Esophagus (tissue), 2 donors: ENCODE results near the gene SLC12A9. TPM values are rescaled to one million over a fixed set of nuclear protein-coding genes. Genes with fewer than 3 reads are reported as not detected.
"Not testable (repeated sequence)": the region's sequence is repeated elsewhere in the genome, so short reads cannot be mapped to it uniquely, and the experiment has no call there.

Experiments
- H3K27ac ChIP-seq, 2 donors: one replicate each; pipeline ENCODE4 v1.5.1; 2013; ENCODE audit warnings: low read depth in 2 of 2, mild to moderate bottlenecking in 2 of 2, inconsistent platforms in 1 of 2, low read length in 1 of 2, moderate library complexity in 1 of 2
- H3K27me3 ChIP-seq, 2 donors: one replicate each; pipeline ENCODE4 v1.6.1; 2013; ENCODE audit warnings: low read length in 2 of 2, control low read depth in 1 of 2, mild to moderate bottlenecking in 1 of 2; ENCODE audit not compliant: insufficient read depth in 2 of 2, control insufficient read depth in 1 of 2
- H3K36me3 ChIP-seq, 2 donors: one replicate each; pipeline ENCODE4 v1.6.1; 2013; ENCODE audit warnings: low read length in 1 of 2; ENCODE audit not compliant: control insufficient read depth in 2 of 2, insufficient read depth in 2 of 2
- H3K4me1 ChIP-seq, 2 donors: one replicate each; pipeline ENCODE4 v1.6.1; 2013; ENCODE audit warnings: low read length in 1 of 2; ENCODE audit not compliant: control insufficient read depth in 2 of 2, insufficient read depth in 2 of 2
- H3K4me3 ChIP-seq, 2 donors: one replicate each; pipeline ENCODE4 v1.5.1; 2013; ENCODE audit warnings: low read length in 2 of 2, mild to moderate bottlenecking in 2 of 2, low read depth in 1 of 2, moderate library complexity in 1 of 2
- H3K9me3 ChIP-seq, 2 donors: one replicate each; pipeline ENCODE4 v1.6.1; 2013; ENCODE audit warnings: mild to moderate bottlenecking in 2 of 2, low read depth in 1 of 2, low read length in 1 of 2, moderate library complexity in 1 of 2; ENCODE audit not compliant: control insufficient read depth in 2 of 2, insufficient read depth in 1 of 2
- WGBS, 2 donors: extraction: QIAGEN DNeasy Blood & Tissue Kit; methylation state at CpG; one replicate each; pipeline ENCODE4 v1.1.7; 2013; 5-methylcytosine and 5-hydroxymethylcytosine counted together
- polyA plus RNA-seq, 2 donors: library from polyadenylated mRNA; stranded (reverse); fragments of 200-250 nt; gene quantifications; one replicate each; pipeline ENCODE4 v1.2.3, GENCODE V29; 2013
- donor health status: healthy with polysubstance abuse.
- donor health status: Bipolar disorder and iron deficiency.

The SLC12A9 gene
- polyA plus RNA-seq, 2 donors: 13.8 to 23.0 TPM

- Histone ChIP-seq H3K36me3 (peaks cover 12 to 31% of the 10 kb centered on the region in 2 donors), H3K27ac (no peak overlapping the region), H3K4me3 (no peak overlapping the region), H3K4me1 (peaks cover 0 to 2% of the 10 kb centered on the region in 2 donors), H3K27me3 (no peaks in the 10 kb centered on the region), H3K9me3 (no peaks in the 10 kb centered on the region)
- 91 to 93% methylated on average over 22 of the region's 22 CpGs for WGBS, 2 donors
Measured at GRCh38 chr7:100812729-100813128, 39.8 kb upstream of the SLC12A9 start.

- H3K9me3 ChIP-seq, H3K27me3 ChIP-seq, H3K4me3 ChIP-seq, H3K27ac ChIP-seq, H3K4me1 ChIP-seq: not testable (repeated sequence)
- peaks cover 12 to 37% of the 10 kb centered on the region in 2 donors for H3K36me3 ChIP-seq
- WGBS, 2 donors: 89 to 95% methylated on average over 16 of the region's 16 CpGs
Measured at GRCh38 chr7:100816515-100816914, 36.0 kb upstream of the SLC12A9 start.

- Histone ChIP-seq H3K4me1 (no peaks in the 10 kb centered on the region), H3K36me3 (peaks cover 13 to 40% of the 10 kb centered on the region in 2 donors), H3K27me3 (no peaks in the 10 kb centered on the region), H3K27ac (no peak overlapping the region), H3K4me3 (no peak overlapping the region), H3K9me3 (no peaks in the 10 kb centered on the region)
- WGBS, 2 donors: 94 to 97% methylated on average over 19 of the region's 19 CpGs
Measured at GRCh38 chr7:100817097-100817496, 35.4 kb upstream of the SLC12A9 start.

- Histone ChIP-seq H3K36me3 (peaks cover 13 to 40% of the 10 kb centered on the region in 2 donors), H3K27me3 (no peaks in the 10 kb centered on the region), H3K4me3 (no peak overlapping the region), H3K9me3 (no peaks in the 10 kb centered on the region), H3K27ac (no peak overlapping the region), H3K4me1 (no peaks in the 10 kb centered on the region)
- 90 to 96% methylated on average over 9 of the region's 9 CpGs for WGBS, 2 donors
Measured at GRCh38 chr7:100818366-100818765, 34.1 kb upstream of the SLC12A9 start.

- WGBS, 2 donors: 87 to 89% methylated on average over 6 of the region's 6 CpGs
- no peaks in the 10 kb centered on the region for H3K4me1 ChIP-seq
- peaks cover 13 to 40% of the 10 kb centered on the region in 2 donors for H3K36me3 ChIP-seq
- H3K27me3 ChIP-seq: no peaks in the 10 kb centered on the region
- H3K9me3 ChIP-seq: no peaks in the 10 kb centered on the region
- no peak overlapping the region for H3K27ac ChIP-seq
- H3K4me3 ChIP-seq: no peak overlapping the region
Measured at GRCh38 chr7:100818825-100819224, 33.7 kb upstream of the SLC12A9 start.

GRCh38 chr7:100819586-100819985 is 32.9 kb upstream of the SLC12A9 start:
- Histone ChIP-seq H3K27me3 (no peaks in the 10 kb centered on the region), H3K27ac (no peak overlapping the region), H3K9me3 (no peaks in the 10 kb centered on the region), H3K4me1 (no peaks in the 10 kb centered on the region), H3K4me3 (no peak overlapping the region), H3K36me3 (peaks cover 13 to 42% of the 10 kb centered on the region in 2 donors)
- 92 to 94% methylated on average over 23 of the region's 23 CpGs for WGBS, 2 donors

- Histone ChIP-seq H3K4me1 (peaks cover 9 to 11% of the 10 kb centered on the region in 2 donors), H3K27ac (no peak overlapping the region), H3K27me3 (no peaks in the 10 kb centered on the region), H3K4me3 (no peak overlapping the region), H3K36me3 (peaks cover 8 to 29% of the 10 kb centered on the region in 2 donors), H3K9me3 (no peaks in the 10 kb centered on the region)
- WGBS, 2 donors: 92 to 93% methylated on average over 43 of the region's 43 CpGs
Measured at GRCh38 chr7:100822236-100823139, 30.0 kb upstream of the SLC12A9 start.

GRCh38 chr7:100823140-100823525 is 29.4 kb upstream of the SLC12A9 start:
- H3K36me3 ChIP-seq: peaks cover 8 to 29% of the 10 kb centered on the region in 2 donors
- H3K27ac ChIP-seq: no peak overlapping the region
- peaks cover 9 to 11% of the 10 kb centered on the region in 2 donors for H3K4me1 ChIP-seq
- H3K9me3 ChIP-seq: no peaks in the 10 kb centered on the region
- no peaks in the 10 kb centered on the region for H3K27me3 ChIP-seq
- H3K4me3 ChIP-seq: no peak overlapping the region
- WGBS, 2 donors: 68 to 83% methylated on average over 7 of the region's 7 CpGs

- H3K27ac ChIP-seq: no peak overlapping the region
- H3K36me3 ChIP-seq: peaks cover 8 to 29% of the 10 kb centered on the region in 2 donors
- 93 to 95% methylated on average over 31 of the region's 31 CpGs for WGBS, 2 donors
- H3K27me3 ChIP-seq: no peaks in the 10 kb centered on the region
- peaks cover 9 to 11% of the 10 kb centered on the region in 2 donors for H3K4me1 ChIP-seq
- H3K4me3 ChIP-seq: no peak overlapping the region
- no peaks in the 10 kb centered on the region for H3K9me3 ChIP-seq
Measured at GRCh38 chr7:100823534-100823933, 29.0 kb upstream of the SLC12A9 start.
